Measurements from ENCODE around the gene ACADS.
A peak's percentile ranks its signal among the peaks of the same experiment; 100 is the strongest.

Gene ACADS

GRCh38 chr12:120686151-120686689 is 39.4 kb upstream of the ACADS start:
- peak overlapping the region; percentile 74 for H3K4me3 ChIP-seq (ENCODE audit: low read length)
- no peak for TF ChIP-seq CTCF (conservative IDR thresholded peaks at IDR 0.05; ENCODE audit: low read length)
- peak; percentile 95 for DNase-seq (ENCODE audit: low read depth)

GRCh38 chr12:120686690-120687577 is 38.7 kb upstream of the ACADS start, which contains the start of gene MLEC:
MLEC (plus strand) TSS chr12:120687149; CDS start chr12:120687297, 148 bp downstream.
- peak; percentile 96 for DNase-seq (ENCODE audit: low read depth)
- no peak for TF ChIP-seq CTCF (conservative IDR thresholded peaks at IDR 0.05; ENCODE audit: low read length)
- peak within 1 kb of the TSS; percentile 74 for H3K4me3 ChIP-seq (ENCODE audit: low read length)

GRCh38 chr12:120687578-120688289 is 37.9 kb upstream of the ACADS start:
- peak overlapping the region; percentile 74 for H3K4me3 ChIP-seq (ENCODE audit: low read length)
- peak; percentile 25 for DNase-seq (ENCODE audit: low read depth)
- no peak for TF ChIP-seq CTCF (conservative IDR thresholded peaks at IDR 0.05; ENCODE audit: low read length)

GRCh38 chr12:120688527-120689071 is 37.0 kb upstream of the ACADS start:
- no peak for TF ChIP-seq CTCF (conservative IDR thresholded peaks at IDR 0.05; ENCODE audit: low read length)
- DNase-seq (ENCODE audit: low read depth): peak; percentile 29
- H3K4me3 ChIP-seq (ENCODE audit: low read length): peak overlapping the region; percentile 74

GRCh38 chr12:120689397-120690082 is 36.1 kb upstream of the ACADS start:
- TF ChIP-seq CTCF (conservative IDR thresholded peaks at IDR 0.05; ENCODE audit: low read length): no peak
- no peak for DNase-seq (ENCODE audit: low read depth)
- H3K4me3 ChIP-seq (ENCODE audit: low read length): peak overlapping the region; percentile 74

- no peak overlapping the region for H3K4me3 ChIP-seq (ENCODE audit: low read length)
- no peak for DNase-seq (ENCODE audit: low read depth)
- TF ChIP-seq CTCF (conservative IDR thresholded peaks at IDR 0.05; ENCODE audit: low read length): no peak
Measured at GRCh38 chr12:120690083-120690450, 35.6 kb upstream of the ACADS start.

Measured in AG10803 (cell line).